HG02970 (cell line): ENCODE data around the gene ERBB2.

Experiments
- ATAC-seq: cut with Tn5 transposase; IDR thresholded peaks from one replicate; pipeline ENCODE4 v1.9.1; 2021; ENCODE audit warnings: mild to moderate bottlenecking, moderate library complexity, moderate number of reproducible peaks; ENCODE audit not compliant: unreplicated experiment, low FRiP score

ERBB2 gene

GRCh38 chr17:39699818-39700147 is at the start of gene ERBB2:
Gene ERBB2, plus strand, starts transcription at chr17:39700064. Its CDS starts 175 bp downstream, at chr17:39700239.
- no peak for ATAC-seq

- ATAC-seq = no peak
Measured at GRCh38 chr17:39650121-39650579, 49.7 kb upstream of the ERBB2 start.

DNA sequence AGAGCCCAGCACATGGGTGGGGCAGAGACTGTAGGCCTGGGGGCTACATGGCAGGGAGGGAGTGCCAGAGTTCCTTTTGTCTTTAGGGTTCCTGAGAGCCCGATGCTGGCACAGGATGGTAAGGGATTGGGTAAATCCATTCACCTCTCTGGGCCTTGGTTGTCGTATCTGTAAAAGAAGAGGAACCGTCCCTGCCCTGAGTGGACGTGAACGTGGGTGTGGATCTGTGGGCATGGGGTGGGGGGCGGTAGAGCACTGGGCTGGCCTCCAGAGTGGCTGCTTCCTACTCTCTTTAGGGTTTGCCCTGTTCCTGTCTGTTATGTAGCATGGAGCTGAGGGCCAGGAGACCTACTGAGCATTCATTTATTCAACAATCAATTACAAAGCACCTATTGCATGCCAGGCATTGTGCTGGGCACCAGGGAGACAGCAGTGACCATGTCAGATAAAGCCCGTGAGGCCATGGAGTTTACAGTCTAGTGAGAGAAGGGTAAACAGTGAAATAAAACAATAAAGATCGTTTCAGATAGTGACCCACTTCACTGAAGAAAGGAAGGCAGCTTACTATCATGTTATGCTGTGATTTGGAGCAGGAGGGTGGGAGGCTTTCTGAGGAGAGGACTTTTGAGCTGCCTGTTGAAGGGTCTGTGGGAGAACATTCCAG is 47.8 kb upstream of the ERBB2 start:
- ATAC-seq = no peak

DNA sequence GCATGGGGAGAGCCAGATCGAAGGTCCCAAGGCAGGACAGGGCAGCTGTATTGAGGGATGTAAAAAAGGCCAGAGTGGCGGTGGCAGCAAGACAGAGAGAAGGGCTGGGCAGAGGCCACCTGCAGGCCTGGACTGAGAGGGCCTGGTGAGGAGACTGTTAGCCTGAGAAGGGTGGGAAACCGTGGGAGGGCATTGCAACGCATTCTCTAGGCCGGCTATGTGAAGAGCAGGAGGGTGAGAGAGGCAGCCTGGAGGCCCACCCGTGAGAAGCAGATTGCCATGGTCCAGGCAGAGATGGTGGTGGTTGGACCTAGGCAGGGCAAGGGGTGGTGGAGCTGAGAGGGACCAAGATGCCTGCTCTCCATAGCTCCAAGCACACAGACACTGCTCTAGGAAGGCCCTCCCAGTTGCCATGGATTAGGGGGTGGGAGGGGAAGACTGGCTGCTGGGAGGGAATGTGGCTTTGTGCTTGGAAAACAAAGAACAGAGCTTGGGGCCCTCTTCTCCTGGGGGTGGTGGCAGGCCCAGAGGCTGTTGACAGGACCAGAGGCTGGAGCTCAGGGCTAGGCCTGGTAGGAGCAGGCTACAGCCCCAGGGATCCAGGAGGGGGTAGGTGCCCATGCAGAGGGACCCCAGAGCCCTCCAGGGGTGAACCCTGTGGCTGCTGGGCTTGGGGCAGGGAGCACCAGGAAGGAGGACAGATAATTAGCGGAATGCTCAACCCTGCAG is 47.1 kb upstream of the ERBB2 start:
- no peak for ATAC-seq

DNA sequence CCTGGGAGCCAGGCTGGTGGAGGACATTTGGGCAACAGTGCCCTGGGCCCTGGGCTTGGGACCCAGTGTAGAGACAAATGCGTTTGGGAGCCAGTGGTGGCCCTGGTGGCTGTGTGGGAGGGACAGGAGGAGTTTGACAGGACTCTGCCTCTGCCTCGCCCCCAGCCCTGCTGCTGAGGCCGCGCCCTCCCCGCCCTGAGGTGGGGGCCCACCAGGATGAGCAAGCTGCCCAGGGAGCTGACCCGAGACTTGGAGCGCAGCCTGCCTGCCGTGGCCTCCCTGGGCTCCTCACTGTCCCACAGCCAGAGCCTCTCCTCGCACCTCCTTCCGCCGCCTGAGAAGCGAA is 46.6 kb upstream of the ERBB2 start:
- ATAC-seq = no peak

GRCh38 chr17:39653662-39654331 is 46.1 kb upstream of the ERBB2 start:
- ATAC-seq = no peak

- no peak for ATAC-seq
Measured at GRCh38 chr17:39655105-39655504, 44.8 kb upstream of the ERBB2 start.

DNA sequence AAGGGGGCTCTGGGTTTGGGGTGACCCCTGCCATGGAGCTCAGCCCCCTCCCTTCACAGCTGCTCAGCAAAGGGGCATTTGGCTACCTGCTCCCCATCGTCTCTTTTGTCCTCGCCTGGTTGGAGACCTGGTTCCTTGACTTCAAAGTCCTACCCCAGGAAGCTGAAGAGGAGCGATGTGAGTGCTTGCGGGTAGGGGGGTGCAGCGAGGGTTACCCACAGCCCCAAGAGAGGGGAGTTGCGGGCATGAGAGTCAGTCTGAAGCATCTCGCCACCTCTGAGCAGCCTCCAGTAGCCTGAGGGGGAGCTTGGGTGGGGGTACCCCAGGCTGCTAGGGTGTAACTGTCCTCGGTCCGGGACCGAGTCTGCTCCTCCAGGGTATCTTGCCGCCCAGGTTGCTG is 41.5 kb upstream of the ERBB2 start:
- ATAC-seq = no peak

DNA sequence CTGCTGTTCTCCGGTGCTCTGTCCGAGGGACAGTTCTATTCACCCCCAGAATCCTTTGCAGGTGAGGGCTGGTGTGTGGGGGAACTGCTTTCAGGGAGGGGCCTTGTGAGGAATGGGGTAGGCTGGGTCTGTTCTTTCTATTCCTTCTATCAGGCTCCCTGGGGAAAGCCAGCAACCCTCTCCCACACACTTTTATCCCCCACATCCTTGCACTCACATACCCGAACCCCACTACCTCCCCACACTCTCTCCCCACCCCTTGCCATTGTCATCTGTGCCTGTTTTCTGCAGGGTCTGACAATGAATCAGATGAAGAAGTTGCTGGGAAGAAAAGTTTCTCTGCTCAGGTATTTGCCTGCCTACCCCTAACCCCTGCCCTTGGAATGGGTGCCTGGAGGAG is 41.1 kb upstream of the ERBB2 start:
- ATAC-seq = no peak

DNA sequence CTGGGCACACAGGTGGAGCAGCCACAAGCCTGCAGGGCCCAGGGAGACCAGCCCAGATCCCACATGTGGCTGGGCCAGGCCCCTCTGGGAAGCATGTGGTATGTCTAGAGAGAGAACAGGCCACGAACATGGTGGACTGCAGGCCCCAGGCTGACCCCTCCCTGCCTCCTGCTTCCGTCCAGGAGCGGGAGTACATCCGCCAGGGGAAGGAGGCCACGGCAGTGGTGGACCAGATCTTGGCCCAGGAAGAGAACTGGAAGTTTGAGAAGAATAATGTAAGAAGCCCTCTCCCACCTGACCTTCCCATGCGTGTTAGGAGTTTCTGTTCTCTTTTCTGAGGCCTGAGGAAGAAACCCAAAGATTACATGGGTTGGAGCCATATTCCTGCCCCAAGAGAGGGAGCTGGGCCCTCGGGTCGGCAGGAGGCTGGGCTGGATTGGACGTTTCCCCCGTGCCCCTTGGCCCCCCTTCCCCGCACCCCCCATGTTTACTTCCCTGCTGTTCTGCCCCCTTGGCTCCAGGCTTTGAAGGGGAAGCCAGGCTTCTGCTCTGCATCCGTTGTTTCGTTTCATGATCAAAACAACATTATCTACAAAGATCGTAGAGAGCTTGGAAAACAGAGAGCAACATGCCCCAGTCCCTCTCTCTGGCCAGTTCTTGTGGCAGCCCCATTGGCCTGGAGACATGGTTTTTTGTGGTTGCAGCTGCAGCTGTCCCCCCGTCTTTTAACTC is 40.4 kb upstream of the ERBB2 start:
- no peak for ATAC-seq

DNA sequence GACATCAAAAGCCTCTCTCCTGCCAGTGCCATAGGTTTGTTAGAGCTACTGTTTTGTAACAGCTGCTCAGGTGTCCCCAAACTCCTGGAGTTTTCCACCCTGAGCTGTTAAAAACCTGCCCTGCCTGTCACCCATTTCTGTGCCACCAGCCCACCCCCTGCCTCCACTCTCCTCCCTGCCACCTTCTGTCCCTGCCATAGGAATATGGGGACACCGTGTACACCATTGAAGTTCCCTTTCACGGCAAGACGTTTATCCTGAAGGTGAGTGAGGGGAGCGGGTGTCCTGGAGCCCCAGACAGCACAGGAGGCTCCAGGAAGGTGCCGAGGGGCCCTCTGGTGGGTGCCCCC is 39.9 kb upstream of the ERBB2 start:
- ATAC-seq = no peak

DNA sequence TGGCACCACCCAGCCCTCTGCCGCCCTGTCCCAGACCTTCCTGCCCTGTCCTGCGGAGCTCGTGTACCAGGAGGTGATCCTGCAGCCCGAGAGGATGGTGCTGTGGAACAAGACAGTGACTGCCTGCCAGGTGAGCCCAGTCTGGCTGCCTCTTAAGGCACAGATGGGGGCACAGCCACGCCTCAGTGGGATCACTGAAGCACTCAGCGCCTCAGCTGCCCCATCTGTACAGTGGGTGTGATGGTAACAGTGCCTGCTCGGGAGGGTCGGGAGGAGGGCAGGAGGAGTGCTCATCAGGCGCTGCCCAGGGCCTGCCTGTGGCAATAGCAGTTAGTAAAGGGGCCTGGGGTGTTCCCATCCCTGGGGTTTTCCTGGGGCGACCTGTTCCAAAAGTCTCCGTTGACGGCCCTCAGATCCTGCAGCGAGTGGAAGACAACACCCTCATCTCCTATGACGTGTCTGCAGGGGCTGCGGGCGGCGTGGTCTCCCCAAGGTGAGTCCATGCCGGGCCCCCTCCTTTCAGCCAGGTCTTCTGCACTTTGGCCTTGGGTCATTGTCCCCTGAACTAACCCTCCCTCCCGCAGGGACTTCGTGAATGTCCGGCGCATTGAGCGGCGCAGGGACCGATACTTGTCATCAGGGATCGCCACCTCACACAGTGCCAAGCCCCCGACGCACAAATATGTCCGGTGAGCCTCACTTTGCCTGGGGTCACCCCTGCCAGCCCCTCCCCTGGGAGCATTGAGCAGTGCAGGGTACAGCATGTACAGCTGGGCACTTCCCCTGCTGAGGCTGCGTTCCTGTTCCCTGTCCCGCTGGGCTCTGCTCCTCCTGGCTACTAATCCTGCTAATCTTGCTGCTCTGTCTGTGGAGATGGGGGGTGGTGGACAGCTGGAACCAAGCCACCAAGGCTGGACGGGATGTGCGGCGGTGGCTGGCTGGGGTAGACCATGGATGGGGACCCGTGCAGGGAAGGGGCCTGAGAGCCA is 39.2 kb upstream of the ERBB2 start:
- no peak for ATAC-seq

GRCh38 chr17:39661744-39662541 is 37.9 kb upstream of the ERBB2 start:
- ATAC-seq = no peak

DNA sequence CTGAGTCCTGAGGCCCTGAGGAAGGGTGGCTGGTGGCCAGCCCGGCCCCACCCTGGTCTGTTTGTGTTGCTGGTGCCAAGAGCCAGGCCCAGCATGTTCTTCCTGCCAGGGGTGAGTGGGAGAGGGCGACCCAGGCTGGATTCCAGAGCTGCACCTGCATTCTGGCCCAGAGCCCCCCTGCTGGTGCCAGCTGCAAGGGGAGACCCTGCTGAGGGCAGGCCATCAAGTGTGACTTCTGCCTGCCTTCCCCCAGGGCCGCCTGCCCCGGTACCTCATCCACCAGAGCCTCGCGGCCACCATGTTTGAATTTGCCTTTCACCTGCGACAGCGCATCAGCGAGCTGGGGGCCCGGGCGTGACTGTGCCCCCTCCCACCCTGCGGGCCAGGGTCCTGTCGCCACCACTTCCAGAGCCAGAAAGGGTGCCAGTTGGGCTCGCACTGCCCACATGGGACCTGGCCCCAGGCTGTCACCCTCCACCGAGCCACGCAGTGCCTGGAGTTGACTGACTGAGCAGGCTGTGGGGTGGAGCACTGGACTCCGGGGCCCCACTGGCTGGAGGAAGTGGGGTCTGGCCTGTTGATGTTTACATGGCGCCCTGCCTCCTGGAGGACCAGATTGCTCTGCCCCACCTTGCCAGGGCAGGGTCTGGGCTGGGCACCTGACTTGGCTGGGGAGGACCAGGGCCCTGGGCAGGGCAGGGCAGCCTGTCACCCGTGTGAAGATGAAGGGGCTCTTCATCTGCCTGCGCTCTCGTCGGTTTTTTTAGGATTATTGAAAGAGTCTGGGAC is 37.1 kb upstream of the ERBB2 start:
- ATAC-seq = no peak

DNA sequence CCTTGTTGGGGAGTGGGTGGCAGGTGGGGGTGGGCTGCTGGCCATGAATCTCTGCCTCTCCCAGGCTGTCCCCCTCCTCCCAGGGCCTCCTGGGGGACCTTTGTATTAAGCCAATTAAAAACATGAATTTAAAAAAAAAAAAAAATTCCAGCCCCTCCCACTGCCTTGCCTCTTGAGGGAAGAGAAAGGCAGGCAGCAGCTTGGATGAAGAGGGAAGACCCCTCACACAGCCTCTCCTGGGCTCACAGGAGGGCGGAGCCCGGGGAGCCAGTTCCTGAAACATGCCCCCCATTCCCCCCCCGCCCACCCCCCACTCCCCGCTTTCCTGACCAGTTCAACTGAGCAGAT is 36.5 kb upstream of the ERBB2 start:
- ATAC-seq = no peak

DNA sequence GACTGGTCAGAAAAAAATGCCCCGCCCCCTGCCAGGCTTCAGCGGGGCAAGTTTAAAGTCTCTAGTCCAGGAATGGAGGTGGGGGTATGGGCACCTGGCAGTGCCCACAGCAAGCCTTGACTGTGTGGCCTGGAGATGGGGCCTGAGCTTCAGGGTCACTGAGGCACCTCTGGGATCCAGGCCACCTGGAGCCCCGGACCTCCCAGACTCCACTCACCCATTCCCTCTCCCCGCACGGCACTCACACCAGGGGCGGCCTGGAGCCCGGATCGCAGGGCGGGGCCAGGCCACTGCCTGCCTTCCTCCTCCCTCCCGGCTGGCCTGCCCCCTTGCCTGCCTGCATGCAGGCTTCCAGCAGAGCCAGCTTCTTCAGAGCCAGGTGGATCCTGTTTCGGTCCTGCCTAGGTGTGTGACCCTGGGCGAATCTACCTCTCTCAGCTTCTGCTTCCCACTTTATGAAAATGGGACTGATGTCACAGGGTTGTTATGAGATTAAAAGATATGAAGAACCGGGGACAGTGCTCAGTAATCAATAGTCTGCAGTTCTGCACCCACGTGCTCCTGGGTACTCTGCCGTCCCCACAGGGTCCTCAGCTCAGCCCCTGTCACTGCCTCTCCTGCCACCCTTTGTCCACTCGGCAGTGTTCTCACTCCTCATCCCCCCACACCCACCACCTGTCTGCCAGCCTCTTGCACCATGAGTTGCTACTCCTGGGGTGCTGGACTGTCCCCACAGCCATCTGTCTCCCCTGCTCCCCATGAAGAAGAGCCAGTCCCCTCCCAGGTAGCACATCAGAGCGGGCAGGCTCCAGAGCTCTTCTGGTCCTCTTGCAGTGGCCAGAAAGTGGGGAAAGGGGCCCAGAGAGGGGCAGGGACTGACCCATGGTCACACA is 35.9 kb upstream of the ERBB2 start:
- ATAC-seq = no peak
